Calu3 (cell line): ENCODE measurements around the gene ARPC4. TPM values are rescaled to one million over a fixed set of nuclear protein-coding genes. Genes with fewer than 3 reads are reported as not detected.

Experiments
- BruUV-seq: library from RNA; stranded (reverse); fragments of 400-500 nt; replicated peaks from 2 replicates; lab custom pipeline; 2021; lab: Mats Ljungman, UMichigan
- CTCF ChIA-PET: fragments of 300-600 bp; sonication (Branson Sonifier 250); formaldehyde crosslinking; loops from one replicate; lab custom pipeline; 2022; ENCODE audit warnings: antibody characterized with exemption; lab: Charles Lee
- DNase-seq: peaks from one replicate; pipeline ENCODE4 v3.0.0; 2022
- H3K27ac Mint-ChIP-seq: one replicate; pipeline ENCODE4 v1.8.0; 2022; ENCODE audit warnings: mixed read lengths; ENCODE audit not compliant: unreplicated experiment
- H3K27me3 Mint-ChIP-seq: one replicate; pipeline ENCODE4 v1.8.0; 2022; ENCODE audit warnings: mixed read lengths; ENCODE audit not compliant: unreplicated experiment
- H3K36me3 Mint-ChIP-seq: one replicate; pipeline ENCODE4 v1.8.0; 2022; ENCODE audit warnings: mild to moderate bottlenecking, moderate library complexity, mixed read lengths; ENCODE audit not compliant: insufficient read depth, unreplicated experiment
- H3K4me1 Mint-ChIP-seq: one replicate; pipeline ENCODE4 v1.8.0; 2022; ENCODE audit warnings: mild to moderate bottlenecking, low read depth, mixed read lengths; ENCODE audit not compliant: unreplicated experiment
- H3K4me3 Mint-ChIP-seq: one replicate; pipeline ENCODE4 v1.8.0; 2022; ENCODE audit warnings: mild to moderate bottlenecking, low read depth, moderate library complexity, mixed read lengths; ENCODE audit not compliant: unreplicated experiment
- H3K9me3 Mint-ChIP-seq: one replicate; pipeline ENCODE4 v1.8.0; 2022; ENCODE audit warnings: low read depth, mixed read lengths; ENCODE audit not compliant: unreplicated experiment
- CTCF ChIP-seq: fragments of 200-600 bp; IDR thresholded peaks from one replicate; pipeline ENCODE4 v1.8.0; 2022; ENCODE audit warnings: antibody characterized with exemption; ENCODE audit not compliant: unreplicated experiment
- intact Hi-C: fragments of 100-400 bp; cut with micrococcal nuclease; formaldehyde crosslinking; loops from one replicate; pipeline ENCODE4 v1.10.0; 2022; ENCODE audit not compliant: unreplicated experiment
- total RNA-seq: library from RNA; stranded (reverse); gene quantifications from 2 replicates; pipeline ENCODE4 v1.2.3, GENCODE V29; 2022

ARPC4 gene
- total RNA-seq, 1 experiment from 2014 or later = 141 TPM

- peaks cover 32% of the 10 kb centered on the region for H3K36me3 Mint-ChIP-seq
- H3K4me1 Mint-ChIP-seq = peaks cover 10% of the 10 kb centered on the region
- H3K27me3 Mint-ChIP-seq = no peaks in the 10 kb centered on the region
- no peak for TF ChIP-seq CTCF
- H3K27ac Mint-ChIP-seq = no peak overlapping the region
- H3K9me3 Mint-ChIP-seq = no peaks in the 10 kb centered on the region
- intact Hi-C loops = no loop called here
- no peak overlapping the region for H3K4me3 Mint-ChIP-seq
- CTCF ChIA-PET = interaction anchor here (0.6 kb wide), 1 partner anchor 31 kb away, joined by 3 read pairs; no protein-coding TSS in a partner anchor
- DNase-seq = no peak
- no TSS peak for BruUV-seq
These were observed 46.0 kb downstream of the ARPC4 start for GRCh38 chr3:9838856-9839255.

- no peaks in the 10 kb centered on the region for H3K9me3 Mint-ChIP-seq
- H3K27me3 Mint-ChIP-seq = no peaks in the 10 kb centered on the region
- intact Hi-C loops = no loop called here
- no peak overlapping the region for H3K27ac Mint-ChIP-seq
- CTCF ChIA-PET = no interaction called here
- DNase-seq = no peak
- H3K4me1 Mint-ChIP-seq = peaks cover 10% of the 10 kb centered on the region
- peaks cover 28% of the 10 kb centered on the region for H3K36me3 Mint-ChIP-seq
- no TSS peak for BruUV-seq
- TF ChIP-seq CTCF = no peak
- no peak overlapping the region for H3K4me3 Mint-ChIP-seq
These were observed 48.1 kb downstream of the ARPC4 start for GRCh38 chr3:9841015-9841414.

- H3K4me3 Mint-ChIP-seq = peak within 1 kb of the TSS; percentile 97
- TF ChIP-seq CTCF = no peak
- no peaks in the 10 kb centered on the region for H3K9me3 Mint-ChIP-seq
- CTCF ChIA-PET = interaction anchor here (0.5 to 1.6 kb wide), 2 partner anchors 102 to 286 kb away, joined by 3 to 8 read pairs; no protein-coding TSS in a partner anchor
- peak; percentile 97 for DNase-seq
- intact Hi-C loops = no loop called here
- H3K36me3 Mint-ChIP-seq = peaks cover 25% of the 10 kb centered on the region
- no TSS peak for BruUV-seq
- H3K27ac Mint-ChIP-seq = peak within 1 kb of the TSS; percentile 71
- peaks cover 18% of the 10 kb centered on the region for H3K4me1 Mint-ChIP-seq
- no peaks in the 10 kb centered on the region for H3K27me3 Mint-ChIP-seq
These were observed 51.0 kb downstream of the ARPC4 start, which contains the start of gene RPUSD3 for GRCh38 chr3:9843715-9844438. Gene RPUSD3, minus strand, starts transcription at chr3:9844008. Its CDS starts 18 bp downstream, at chr3:9843990.

- DNase-seq = no peak
- Mint-ChIP-seq H3K9me3 (no peaks in the 10 kb centered on the region), H3K36me3 (peaks cover 20% of the 10 kb centered on the region), H3K4me1 (peaks cover 18% of the 10 kb centered on the region), H3K27me3 (peaks cover 2% of the 10 kb centered on the region), H3K4me3 (no peak overlapping the region), H3K27ac (no peak overlapping the region)
- intact Hi-C loops = loop anchor here (5.0 kb wide), 2 partner anchors 51 to 86 kb away; partner anchors contain the start of gene CRELD1
- CTCF ChIA-PET = interaction anchor here (0.6 kb wide), 1 partner anchor 13 kb away, joined by 4 read pairs; no protein-coding TSS in a partner anchor
- TF ChIP-seq CTCF = no peak
- BruUV-seq = no TSS peak
These were observed 53.3 kb downstream of the ARPC4 start for GRCh38 chr3:9846231-9846630.
